Measurements from ENCODE around the gene ZP1. TPM values are rescaled to one million over a fixed set of nuclear protein-coding genes. Genes with fewer than 3 reads are reported as not detected.

ZP1 gene
- polyA plus RNA-seq, 1 donor = 0.07 TPM

GRCh38 chr11:60844870-60845221 lies 22.5 kb upstream of the ZP1 start:
- peak in 1 of 2 donors; percentile 23 for DNase-seq
- Histone ChIP-seq H3K27me3 (ENCODE audit: control insufficient read depth, insufficient read depth, low read length) (no peaks in the 10 kb centered on the region), H3K4me1 (ENCODE audit: control insufficient read depth, insufficient read depth, low read length) (peaks cover 27% of the 10 kb centered on the region), H3K36me3 (ENCODE audit: control insufficient read depth, insufficient read depth, low read length) (peaks cover 23% of the 10 kb centered on the region), H3K9me3 (ENCODE audit: control insufficient read depth, low read depth, low read length) (no peaks in the 10 kb centered on the region), H3K4me3 (ENCODE audit: low read length) (no peak overlapping the region), H3K27ac (ENCODE audit: low read length) (no peak overlapping the region)
- WGBS (ENCODE audit: insufficient coverage, low lambda C conversion rate) = no CpG with 5 or more reads among the region's 4 CpGs

DNA sequence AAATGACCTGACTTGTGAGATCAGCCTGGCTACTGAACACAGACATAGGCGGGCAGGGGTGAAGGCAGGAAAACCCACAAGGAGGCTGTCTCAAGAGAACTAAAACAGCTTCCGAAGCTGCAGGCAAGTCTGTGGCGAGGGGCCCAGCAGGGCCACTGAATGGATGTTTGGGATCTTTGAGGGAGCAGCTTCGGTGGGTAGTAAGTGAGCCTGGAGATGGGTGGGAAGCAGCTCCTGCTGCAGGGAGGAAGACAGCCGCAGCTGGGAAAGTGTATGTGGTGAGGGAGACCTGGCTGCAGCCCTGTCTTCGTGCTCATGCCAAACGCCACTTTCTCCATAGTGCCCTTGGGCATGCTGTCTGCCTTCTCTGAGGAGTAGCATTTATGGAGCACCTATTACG lies 22.0 kb upstream of the ZP1 start:
- Histone ChIP-seq H3K4me1 (ENCODE audit: control insufficient read depth, insufficient read depth, low read length) (peaks cover 27% of the 10 kb centered on the region), H3K9me3 (ENCODE audit: control insufficient read depth, low read depth, low read length) (no peaks in the 10 kb centered on the region), H3K36me3 (ENCODE audit: control insufficient read depth, insufficient read depth, low read length) (peaks cover 28% of the 10 kb centered on the region), H3K4me3 (ENCODE audit: low read length) (no peak overlapping the region), H3K27ac (ENCODE audit: low read length) (no peak overlapping the region), H3K27me3 (ENCODE audit: control insufficient read depth, insufficient read depth, low read length) (no peaks in the 10 kb centered on the region)
- no peak for DNase-seq
- no CpG with 5 or more reads among the region's 8 CpGs for WGBS (ENCODE audit: insufficient coverage, low lambda C conversion rate)

DNA sequence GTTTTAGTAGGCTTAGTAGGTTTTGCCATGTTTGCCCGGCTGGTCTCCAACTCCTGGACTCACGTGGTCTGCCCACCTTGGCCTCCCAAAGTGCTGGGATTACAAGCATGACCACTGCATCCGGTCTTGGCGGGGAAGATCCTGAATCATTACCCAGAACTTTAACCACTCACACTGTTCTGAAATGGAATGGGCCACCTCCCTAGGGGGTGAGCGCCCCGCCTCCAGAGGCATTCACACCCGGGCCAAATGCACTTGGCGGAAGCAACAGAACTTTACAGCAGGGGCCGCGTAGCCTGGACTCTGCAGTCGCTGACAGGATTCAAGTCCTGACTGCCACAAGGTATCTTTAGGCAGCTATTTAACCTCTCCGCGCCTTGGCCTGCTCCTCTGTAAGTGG lies 20.1 kb upstream of the ZP1 start:
- Histone ChIP-seq H3K4me3 (ENCODE audit: low read length) (no peak overlapping the region), H3K27me3 (ENCODE audit: control insufficient read depth, insufficient read depth, low read length) (no peaks in the 10 kb centered on the region), H3K9me3 (ENCODE audit: control insufficient read depth, low read depth, low read length) (no peaks in the 10 kb centered on the region), H3K36me3 (ENCODE audit: control insufficient read depth, insufficient read depth, low read length) (peaks cover 38% of the 10 kb centered on the region), H3K27ac (ENCODE audit: low read length) (no peak overlapping the region), H3K4me1 (ENCODE audit: control insufficient read depth, insufficient read depth, low read length) (peaks cover 32% of the 10 kb centered on the region)
- no CpG with 5 or more reads among the region's 13 CpGs for WGBS (ENCODE audit: insufficient coverage, low lambda C conversion rate)
- DNase-seq = no peak

GRCh38 chr11:60847896-60848295 lies 19.4 kb upstream of the ZP1 start:
- DNase-seq = peak in 1 of 2 donors; percentile 57
- no peak overlapping the region for H3K27ac ChIP-seq (ENCODE audit: low read length)
- H3K27me3 ChIP-seq (ENCODE audit: control insufficient read depth, insufficient read depth, low read length) = no peaks in the 10 kb centered on the region
- H3K4me3 ChIP-seq (ENCODE audit: low read length) = no peak overlapping the region
- H3K36me3 ChIP-seq (ENCODE audit: control insufficient read depth, insufficient read depth, low read length) = peaks cover 38% of the 10 kb centered on the region
- H3K9me3 ChIP-seq (ENCODE audit: control insufficient read depth, low read depth, low read length) = peaks cover under 1% of the 10 kb centered on the region
- no CpG with 5 or more reads among the region's 12 CpGs for WGBS (ENCODE audit: insufficient coverage, low lambda C conversion rate)
- H3K4me1 ChIP-seq (ENCODE audit: control insufficient read depth, insufficient read depth, low read length) = peaks cover 32% of the 10 kb centered on the region

GRCh38 chr11:60848714-60849151 lies 18.6 kb upstream of the ZP1 start:
- Histone ChIP-seq H3K36me3 (ENCODE audit: control insufficient read depth, insufficient read depth, low read length) (peaks cover 38% of the 10 kb centered on the region), H3K27ac (ENCODE audit: low read length) (no peak overlapping the region), H3K27me3 (ENCODE audit: control insufficient read depth, insufficient read depth, low read length) (peaks cover 3% of the 10 kb centered on the region), H3K4me1 (ENCODE audit: control insufficient read depth, insufficient read depth, low read length) (peaks cover 27% of the 10 kb centered on the region), H3K9me3 (ENCODE audit: control insufficient read depth, low read depth, low read length) (peaks cover 9% of the 10 kb centered on the region), H3K4me3 (ENCODE audit: low read length) (no peak overlapping the region)
- WGBS (ENCODE audit: insufficient coverage, low lambda C conversion rate) = no CpG with 5 or more reads among the region's 10 CpGs
- no peak for DNase-seq

DNA sequence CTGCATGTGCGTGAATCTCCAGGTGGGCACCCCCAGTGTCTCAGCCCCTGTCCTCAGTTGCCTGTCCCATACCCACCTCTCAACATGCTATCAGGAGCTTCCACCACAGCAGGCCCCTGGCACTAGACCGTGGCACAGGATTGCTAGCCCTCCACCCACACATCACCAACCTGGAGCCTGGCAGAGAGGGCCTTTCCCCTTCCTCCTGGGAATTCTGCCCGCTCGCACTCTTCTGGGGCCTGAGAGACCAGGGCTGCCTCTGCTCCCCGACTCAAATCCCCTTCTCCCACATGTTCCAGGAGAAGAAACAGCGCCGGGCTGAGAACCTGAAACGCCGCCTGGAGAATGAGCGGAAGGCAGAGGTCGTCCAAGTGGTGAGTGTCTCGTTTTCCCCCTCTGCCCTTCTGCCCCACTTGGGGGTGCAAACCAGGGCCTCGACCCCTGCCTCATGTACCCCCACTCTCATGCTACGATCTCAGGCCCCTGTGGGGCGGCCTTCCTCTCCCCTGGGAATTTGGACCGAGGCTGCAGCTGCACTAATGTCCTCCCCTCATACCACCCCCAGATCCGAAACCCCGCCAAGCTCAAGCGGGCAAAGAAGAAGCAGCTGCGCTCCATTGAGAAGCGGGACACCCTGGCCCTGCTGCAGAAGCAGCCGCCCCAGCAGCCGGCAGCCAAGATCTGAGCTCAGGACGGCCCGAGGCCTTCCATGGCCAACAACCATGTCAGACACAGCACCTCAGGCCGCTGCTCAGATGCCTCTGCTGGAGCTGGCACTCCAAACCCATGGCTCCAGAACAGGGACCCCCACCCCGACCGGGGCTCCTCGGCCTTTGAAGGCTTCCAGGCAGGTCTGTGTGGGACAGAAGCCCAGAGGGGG lies 17.5 kb upstream of the ZP1 start:
- H3K4me3 ChIP-seq (ENCODE audit: low read length) = no peak overlapping the region
- peaks cover 38% of the 10 kb centered on the region for H3K36me3 ChIP-seq (ENCODE audit: control insufficient read depth, insufficient read depth, low read length)
- no CpG with 5 or more reads among the region's 29 CpGs for WGBS (ENCODE audit: insufficient coverage, low lambda C conversion rate)
- peaks cover 3% of the 10 kb centered on the region for H3K27me3 ChIP-seq (ENCODE audit: control insufficient read depth, insufficient read depth, low read length)
- no peak for DNase-seq
- peaks cover 27% of the 10 kb centered on the region for H3K4me1 ChIP-seq (ENCODE audit: control insufficient read depth, insufficient read depth, low read length)
- H3K27ac ChIP-seq (ENCODE audit: low read length) = no peak overlapping the region
- peaks cover 9% of the 10 kb centered on the region for H3K9me3 ChIP-seq (ENCODE audit: control insufficient read depth, low read depth, low read length)

- Histone ChIP-seq H3K36me3 (ENCODE audit: control insufficient read depth, insufficient read depth, low read length) (peaks cover 38% of the 10 kb centered on the region), H3K27ac (ENCODE audit: low read length) (peak overlapping the region; percentile 91), H3K27me3 (ENCODE audit: control insufficient read depth, insufficient read depth, low read length) (peaks cover 5% of the 10 kb centered on the region), H3K4me1 (ENCODE audit: control insufficient read depth, insufficient read depth, low read length) (peaks cover 36% of the 10 kb centered on the region), H3K4me3 (ENCODE audit: low read length) (no peak overlapping the region), H3K9me3 (ENCODE audit: control insufficient read depth, low read depth, low read length) (peaks cover 9% of the 10 kb centered on the region)
- DNase-seq = no peak
- WGBS (ENCODE audit: insufficient coverage, low lambda C conversion rate) = no CpG with 5 or more reads among the region's 17 CpGs
Measured at GRCh38 chr11:60851327-60852104, 15.8 kb upstream of the ZP1 start.

DNA sequence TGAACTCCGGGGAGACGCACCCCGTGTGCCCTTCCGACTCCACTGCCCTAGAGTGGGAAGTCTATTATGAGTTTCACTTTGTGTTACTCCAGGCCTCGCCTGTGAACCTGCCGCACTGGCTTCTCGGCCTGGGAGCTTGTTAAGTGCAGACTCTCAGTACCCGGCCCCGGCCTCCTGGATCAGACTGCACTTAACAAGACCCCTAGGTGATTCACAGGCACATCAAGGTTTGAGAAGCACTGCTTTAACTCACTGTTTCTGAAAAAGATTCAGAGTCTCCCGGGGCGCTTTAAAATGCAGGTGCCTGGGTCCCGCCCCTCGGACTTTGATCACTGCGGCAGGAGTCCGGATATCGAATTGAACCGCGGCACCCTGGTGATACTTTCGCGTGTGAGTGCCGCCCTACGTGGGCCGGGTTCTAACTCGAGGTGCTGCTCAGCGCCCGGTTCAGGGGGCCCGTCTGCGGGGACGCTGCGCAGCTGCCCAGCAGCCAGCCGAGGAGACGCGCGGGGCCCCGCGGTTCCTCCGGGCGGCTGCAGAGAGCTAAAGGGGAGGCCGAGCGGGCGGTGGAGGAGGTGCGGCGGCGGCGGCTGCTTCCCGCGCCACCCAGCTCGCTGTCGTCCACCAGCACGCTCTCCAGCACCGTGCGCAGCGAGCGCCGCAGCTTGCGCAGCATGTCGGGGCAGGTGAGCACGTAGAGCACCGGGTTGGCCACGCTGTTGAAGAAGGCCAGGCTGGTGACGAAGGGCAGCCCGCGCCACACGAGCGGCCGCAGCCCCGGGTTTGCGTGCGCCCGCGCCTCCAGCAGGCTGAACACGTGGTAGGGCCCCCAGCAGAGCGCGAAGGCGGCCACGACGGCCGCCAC lies 15.0 kb upstream of the ZP1 start:
- H3K9me3 ChIP-seq (ENCODE audit: control insufficient read depth, low read depth, low read length) = peaks cover 9% of the 10 kb centered on the region
- peaks cover 5% of the 10 kb centered on the region for H3K27me3 ChIP-seq (ENCODE audit: control insufficient read depth, insufficient read depth, low read length)
- no CpG with 5 or more reads among the region's 78 CpGs for WGBS (ENCODE audit: insufficient coverage, low lambda C conversion rate)
- H3K36me3 ChIP-seq (ENCODE audit: control insufficient read depth, insufficient read depth, low read length) = peaks cover 37% of the 10 kb centered on the region
- H3K27ac ChIP-seq (ENCODE audit: low read length) = peak overlapping the region; percentile 91
- peaks cover 36% of the 10 kb centered on the region for H3K4me1 ChIP-seq (ENCODE audit: control insufficient read depth, insufficient read depth, low read length)
- DNase-seq = peak; percentile 83 to 97
- H3K4me3 ChIP-seq (ENCODE audit: low read length) = peak overlapping the region; percentile 27

- H3K36me3 ChIP-seq (ENCODE audit: control insufficient read depth, insufficient read depth, low read length) = peaks cover 29% of the 10 kb centered on the region
- DNase-seq = no peak
- no CpG with 5 or more reads among the region's 68 CpGs for WGBS (ENCODE audit: insufficient coverage, low lambda C conversion rate)
Measured at GRCh38 chr11:60852982-60853950, 14.1 kb upstream of the ZP1 start.

More at GRCh38 chr11:60852982-60853950, 14.1 kb upstream of the ZP1 start:
- H3K4me1 ChIP-seq (ENCODE audit: control insufficient read depth, insufficient read depth, low read length) = peaks cover 31% of the 10 kb centered on the region
- peaks cover 9% of the 10 kb centered on the region for H3K9me3 ChIP-seq (ENCODE audit: control insufficient read depth, low read depth, low read length)
- H3K27ac ChIP-seq (ENCODE audit: low read length) = no peak overlapping the region
- H3K4me3 ChIP-seq (ENCODE audit: low read length) = no peak overlapping the region
- H3K27me3 ChIP-seq (ENCODE audit: control insufficient read depth, insufficient read depth, low read length) = peaks cover 5% of the 10 kb centered on the region

All from large intestine (tissue), 3 donors.